Measurements from ENCODE around the gene BRD7. TPM values are rescaled to one million over a fixed set of nuclear protein-coding genes. Genes with fewer than 3 reads are reported as not detected.
A peak's percentile ranks its signal among the peaks of the same experiment; 100 is the strongest.

Gene BRD7
- total and polyA plus RNA-seq, 2 of the 13 experiments (the other 11 are each of a cell fraction or from before 2014, with no cell fraction given): 82.3 to 149 TPM

- H3K79me2 ChIP-seq (ENCODE audit: insufficient read depth, low read length): peaks cover 13% of the 10 kb centered on the region
- ChIA-PET POLR2A (interaction anchor here (0.7 to 2.1 kb wide), 14 partner anchors 10 to 434 kb away, joined by 3 to 9 read pairs (median 4); partner anchors contain the start of gene NKD1), CTCF (ENCODE audit: low intra/inter-chr PET ratio, low total read pairs) (interaction anchor here (1.0 to 1.5 kb wide), 4 partner anchors 10 to 294 kb away, joined by 3 to 8 read pairs (median 4); no protein-coding TSS in a partner anchor)
- peak overlapping the region; percentile 50 for H3K4me2 ChIP-seq (ENCODE audit: low read depth, low read length)
- H3K36me3 ChIP-seq (replicated peaks in 1 of 2; ENCODE audit: control insufficient read depth in 1 of 2, insufficient read depth in 2 of 2, low read length in 2 of 2): no peaks in the 10 kb centered on the region
- DNase-seq (ENCODE audit: low spot score) (peak; percentile 61), ATAC-seq (peak; percentile 73), FAIRE-seq (peak; percentile 62)
- H3K27me3 ChIP-seq (ENCODE audit: control insufficient read depth in 1 of 2, insufficient read depth in 2 of 2, low read length in 2 of 2): no peaks in the 10 kb centered on the region; a peak in 1 of 5 replicates
- H2AFZ ChIP-seq (ENCODE audit: low read length): no peak overlapping the region
- peak overlapping the region in 1 of 3 experiments; percentile 24; a peak in 1 of 6 replicates for H3K4me3 ChIP-seq (replicated peaks in 1 of 3; ENCODE audit: insufficient read depth in 1 of 3, low read depth in 2 of 3, low read length in 3 of 3)
- 0 out of 2 replicates have a peak overlapping the region, but pooled peaks have one; percentile 30 for H3K9ac ChIP-seq (ENCODE audit: insufficient read depth, low read depth, low read length)
- in situ Hi-C loops (cut with HindIII; ENCODE audit: extremely low pct_ligation_motif_present, low pct_unique_long_range_greater_than_20kb) (loop anchor here (5.0 to 25.0 kb wide), 5 partner anchors 135 to 435 kb away; partner anchors contain the start of genes CNEP1R1 and NKD1), intact Hi-C loops (cut with micrococcal nuclease; ENCODE audit: unreplicated experiment) (loop anchor here (1.0 to 5.0 kb wide), 6 partner anchors 65 to 293 kb away; partner anchors contain the start of gene NKD1)
- H3K4me1 ChIP-seq (ENCODE audit: insufficient read depth, low read length): peaks cover 67% of the 10 kb centered on the region
- H3K9me3 ChIP-seq (ENCODE audit: low read length): peaks cover 4% of the 10 kb centered on the region; the same call in 1 of the 2 replicates
- BruUV-seq (replicated peaks): no TSS peak
- no peaks in the 10 kb centered on the region for H4K20me1 ChIP-seq (ENCODE audit: insufficient read depth, low read length)
- 36% methylated on average over 7 of the region's 7 CpGs for WGBS (ENCODE audit: low lambda C conversion rate)
- H3K27ac ChIP-seq (ENCODE audit: extremely low read length, insufficient read depth, low read length): no peak overlapping the region
- TF ChIP-seq ZNF367 (CRISPR knock-in tag; IDR thresholded peaks at IDR 0.05; ENCODE audit: borderline replicate concordance): no peak
- no peak for TF ChIP-seq PRDM15 (CRISPR knock-in tag; IDR thresholded peaks at IDR 0.05)
- no peak for TF ChIP-seq ZNF318 (CRISPR knock-in tag; IDR thresholded peaks at IDR 0.05)
- TF ChIP-seq CREB1 (IDR thresholded peaks at IDR 0.05): no peak
- TF ChIP-seq CREB1 (CRISPR knock-in tag; IDR thresholded peaks at IDR 0.05): no peak
- no peak for TF ChIP-seq YEATS4 (CRISPR knock-in tag; IDR thresholded peaks at IDR 0.05; ENCODE audit: borderline replicate concordance)
- 0 out of 2 replicates have a peak, but pooled peaks have one; percentile 67 for TF ChIP-seq HBP1 (CRISPR knock-in tag; IDR thresholded peaks at IDR 0.05; ENCODE audit: low read depth)
- TF ChIP-seq ZNF44 (CRISPR knock-in tag; IDR thresholded peaks at IDR 0.05): no peak
- no peak for TF ChIP-seq MYNN (CRISPR knock-in tag; IDR thresholded peaks at IDR 0.05; ENCODE audit: low read depth)
- no peak for TF ChIP-seq BHLHE40 (IDR thresholded peaks at IDR 0.05; ENCODE audit: low read length)
Observed at GRCh38 chr16:50371936-50372595, 3.3 kb upstream of the BRD7 start.

Data from HepG2 (cell line).